ENCODE results near the gene PITX1.

Gene PITX1

GRCh38 chr5:135020111-135020895, 13.7 kb downstream of the PITX1 start:
- DNase-seq (no peak), ATAC-seq (no peak)
- Mint-ChIP-seq H3K4me3 (no peak overlapping the region), H3K9me3 (no peaks in the 10 kb centered on the region), H3K27ac (no peak overlapping the region), H3K27me3 (peaks cover 3% of the 10 kb centered on the region), H3K4me1 (no peaks in the 10 kb centered on the region), H3K36me3 (ENCODE audit: low read depth) (no peaks in the 10 kb centered on the region)

- no peaks in the 10 kb centered on the region for H3K9me3 Mint-ChIP-seq
- no peaks in the 10 kb centered on the region for H3K27me3 Mint-ChIP-seq
- no peak for ATAC-seq
- H3K36me3 Mint-ChIP-seq (ENCODE audit: low read depth): no peaks in the 10 kb centered on the region
- no peak for DNase-seq
- H3K4me3 Mint-ChIP-seq: no peak overlapping the region
- H3K27ac Mint-ChIP-seq: no peak overlapping the region
- no peaks in the 10 kb centered on the region for H3K4me1 Mint-ChIP-seq
Measured at GRCh38 chr5:135019314-135019713, 14.7 kb downstream of the PITX1 start.

GRCh38 chr5:135018457-135018856, 15.6 kb downstream of the PITX1 start:
- DNase-seq (no peak), ATAC-seq (no peak)
- Mint-ChIP-seq H3K36me3 (ENCODE audit: low read depth) (no peaks in the 10 kb centered on the region), H3K9me3 (no peaks in the 10 kb centered on the region), H3K27me3 (no peaks in the 10 kb centered on the region), H3K4me3 (no peak overlapping the region), H3K27ac (no peak overlapping the region), H3K4me1 (no peaks in the 10 kb centered on the region)

GRCh38 chr5:135016861-135017290, 17.2 kb downstream of the PITX1 start:
- H3K9me3 Mint-ChIP-seq: no peaks in the 10 kb centered on the region
- DNase-seq: no peak
- ATAC-seq: no peak
- H3K4me1 Mint-ChIP-seq: no peaks in the 10 kb centered on the region
- no peak overlapping the region for H3K4me3 Mint-ChIP-seq
- H3K27ac Mint-ChIP-seq: no peak overlapping the region
- H3K36me3 Mint-ChIP-seq (ENCODE audit: low read depth): no peaks in the 10 kb centered on the region
- no peaks in the 10 kb centered on the region for H3K27me3 Mint-ChIP-seq

- H3K9me3 Mint-ChIP-seq: no peaks in the 10 kb centered on the region
- H3K36me3 Mint-ChIP-seq (ENCODE audit: low read depth): no peaks in the 10 kb centered on the region
- ATAC-seq (no peak), DNase-seq (no peak)
- H3K4me1 Mint-ChIP-seq: no peaks in the 10 kb centered on the region
- H3K4me3 Mint-ChIP-seq: no peak overlapping the region
- no peaks in the 10 kb centered on the region for H3K27me3 Mint-ChIP-seq
- no peak overlapping the region for H3K27ac Mint-ChIP-seq
Measured at GRCh38 chr5:135015942-135016341, 18.1 kb downstream of the PITX1 start.

- ATAC-seq: no peak
Measured at GRCh38 chr5:135013947-135014570, 20.0 kb downstream of the PITX1 start.

GRCh38 chr5:135013445-135013844, 20.6 kb downstream of the PITX1 start:
- Mint-ChIP-seq H3K27me3 (no peaks in the 10 kb centered on the region), H3K27ac (no peak overlapping the region), H3K36me3 (ENCODE audit: low read depth) (no peaks in the 10 kb centered on the region), H3K9me3 (no peaks in the 10 kb centered on the region), H3K4me3 (no peak overlapping the region), H3K4me1 (no peaks in the 10 kb centered on the region)
- DNase-seq (no peak), ATAC-seq (no peak)

More at GRCh38 chr5:135013947-135014570, 20.0 kb downstream of the PITX1 start:
- H3K4me3 Mint-ChIP-seq: no peak overlapping the region
- no peaks in the 10 kb centered on the region for H3K9me3 Mint-ChIP-seq
- no peak for DNase-seq
- H3K27ac Mint-ChIP-seq: no peak overlapping the region
- no peaks in the 10 kb centered on the region for H3K36me3 Mint-ChIP-seq (ENCODE audit: low read depth)
- no peaks in the 10 kb centered on the region for H3K4me1 Mint-ChIP-seq
- H3K27me3 Mint-ChIP-seq: no peaks in the 10 kb centered on the region

- Mint-ChIP-seq H3K9me3 (no peaks in the 10 kb centered on the region), H3K4me1 (no peaks in the 10 kb centered on the region)
Measured at GRCh38 chr5:135012951-135013391, 21.1 kb downstream of the PITX1 start.

GRCh38 chr5:135012033-135012588, 21.9 kb downstream of the PITX1 start:
- Mint-ChIP-seq H3K27ac (no peak overlapping the region), H3K4me1 (no peaks in the 10 kb centered on the region), H3K36me3 (ENCODE audit: low read depth) (no peaks in the 10 kb centered on the region), H3K27me3 (no peaks in the 10 kb centered on the region), H3K9me3 (no peaks in the 10 kb centered on the region), H3K4me3 (no peak overlapping the region)
- ATAC-seq (no peak), DNase-seq (no peak)

More at GRCh38 chr5:135012951-135013391, 21.1 kb downstream of the PITX1 start:
- no peak overlapping the region for H3K27ac Mint-ChIP-seq
- no peaks in the 10 kb centered on the region for H3K27me3 Mint-ChIP-seq
- no peak for DNase-seq
- H3K4me3 Mint-ChIP-seq: no peak overlapping the region
- no peak for ATAC-seq
- no peaks in the 10 kb centered on the region for H3K36me3 Mint-ChIP-seq (ENCODE audit: low read depth)

- Mint-ChIP-seq H3K27ac (no peak overlapping the region), H3K4me1 (no peaks in the 10 kb centered on the region), H3K36me3 (ENCODE audit: low read depth) (no peaks in the 10 kb centered on the region), H3K9me3 (no peaks in the 10 kb centered on the region), H3K27me3 (no peaks in the 10 kb centered on the region), H3K4me3 (no peak overlapping the region)
- no peak for DNase-seq
- ATAC-seq: no peak
Measured at GRCh38 chr5:135011355-135012032, 22.5 kb downstream of the PITX1 start.

- no peak for ATAC-seq
- DNase-seq: no peak
- Mint-ChIP-seq H3K9me3 (no peaks in the 10 kb centered on the region), H3K4me3 (no peak overlapping the region), H3K27ac (no peak overlapping the region), H3K4me1 (no peaks in the 10 kb centered on the region), H3K36me3 (ENCODE audit: low read depth) (no peaks in the 10 kb centered on the region), H3K27me3 (no peaks in the 10 kb centered on the region)
Measured at GRCh38 chr5:135010502-135011354, 23.3 kb downstream of the PITX1 start.

- ATAC-seq (no peak), DNase-seq (no peak)
- H3K4me1 Mint-ChIP-seq: no peaks in the 10 kb centered on the region
- H3K4me3 Mint-ChIP-seq: no peak overlapping the region
- H3K27me3 Mint-ChIP-seq: no peaks in the 10 kb centered on the region
- H3K27ac Mint-ChIP-seq: no peak overlapping the region
- no peaks in the 10 kb centered on the region for H3K36me3 Mint-ChIP-seq (ENCODE audit: low read depth)
- no peaks in the 10 kb centered on the region for H3K9me3 Mint-ChIP-seq
Measured at GRCh38 chr5:135009736-135010501, 24.1 kb downstream of the PITX1 start.

- Mint-ChIP-seq H3K27ac (no peak overlapping the region), H3K4me3 (no peak overlapping the region), H3K27me3 (no peaks in the 10 kb centered on the region), H3K4me1 (no peaks in the 10 kb centered on the region), H3K9me3 (no peaks in the 10 kb centered on the region), H3K36me3 (ENCODE audit: low read depth) (no peaks in the 10 kb centered on the region)
- no peak for ATAC-seq
- DNase-seq: no peak
Measured at GRCh38 chr5:135008981-135009735, 24.9 kb downstream of the PITX1 start.

Measured in activated naive CD8-positive, alpha-beta T cell treated with anti-CD3 and anti-CD28 coated beads, Interleukin-2, amount 50 U/mL, for 24 hours (primary cell).